GM21825 (cell line): Measurements from ENCODE around the gene MISP.
"Not testable (repeated sequence)": the region's sequence is repeated elsewhere in the genome, so short reads cannot be mapped to it uniquely, and the experiment has no call there.

ENCODE experiments used
- ATAC-seq: cut with Tn5 transposase; IDR thresholded peaks from one replicate; pipeline ENCODE4 v1.9.1; 2021; ENCODE audit warnings: mild to moderate bottlenecking, moderate library complexity; ENCODE audit not compliant: unreplicated experiment

The MISP gene

DNA sequence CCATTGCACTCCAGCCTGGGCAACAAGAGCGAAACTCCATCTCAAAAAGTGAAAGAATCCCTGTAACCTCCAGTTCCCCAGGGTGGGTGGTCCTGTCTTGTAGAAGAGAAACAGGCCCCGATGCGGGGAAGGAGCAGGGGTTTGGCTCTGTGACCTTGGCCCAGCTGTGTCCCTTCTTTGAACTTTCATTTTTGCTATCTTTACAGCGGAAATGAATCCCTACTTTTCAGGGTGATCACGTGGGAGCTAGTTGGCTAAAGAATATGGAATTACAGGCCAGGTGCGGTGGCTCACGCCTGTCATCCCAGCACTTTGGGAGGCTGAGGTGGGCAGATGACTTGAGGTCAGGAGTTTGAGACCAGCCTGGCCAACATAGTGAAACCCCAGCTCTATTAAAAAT lies 5.8 kb upstream of the MISP start:
- ATAC-seq: not testable (repeated sequence)

- no peak for ATAC-seq
Measured at GRCh38 chr19:746208-746819, 4.6 kb upstream of the MISP start.

- no peak for ATAC-seq
Measured at GRCh38 chr19:746956-747355, 4.0 kb upstream of the MISP start.

- ATAC-seq: no peak
Measured at GRCh38 chr19:747432-748273, 3.3 kb upstream of the MISP start.

GRCh38 chr19:748274-748598 lies 2.7 kb upstream of the MISP start:
- no peak for ATAC-seq

- no peak for ATAC-seq
Measured at GRCh38 chr19:749811-750210, 1.1 kb upstream of the MISP start.

DNA sequence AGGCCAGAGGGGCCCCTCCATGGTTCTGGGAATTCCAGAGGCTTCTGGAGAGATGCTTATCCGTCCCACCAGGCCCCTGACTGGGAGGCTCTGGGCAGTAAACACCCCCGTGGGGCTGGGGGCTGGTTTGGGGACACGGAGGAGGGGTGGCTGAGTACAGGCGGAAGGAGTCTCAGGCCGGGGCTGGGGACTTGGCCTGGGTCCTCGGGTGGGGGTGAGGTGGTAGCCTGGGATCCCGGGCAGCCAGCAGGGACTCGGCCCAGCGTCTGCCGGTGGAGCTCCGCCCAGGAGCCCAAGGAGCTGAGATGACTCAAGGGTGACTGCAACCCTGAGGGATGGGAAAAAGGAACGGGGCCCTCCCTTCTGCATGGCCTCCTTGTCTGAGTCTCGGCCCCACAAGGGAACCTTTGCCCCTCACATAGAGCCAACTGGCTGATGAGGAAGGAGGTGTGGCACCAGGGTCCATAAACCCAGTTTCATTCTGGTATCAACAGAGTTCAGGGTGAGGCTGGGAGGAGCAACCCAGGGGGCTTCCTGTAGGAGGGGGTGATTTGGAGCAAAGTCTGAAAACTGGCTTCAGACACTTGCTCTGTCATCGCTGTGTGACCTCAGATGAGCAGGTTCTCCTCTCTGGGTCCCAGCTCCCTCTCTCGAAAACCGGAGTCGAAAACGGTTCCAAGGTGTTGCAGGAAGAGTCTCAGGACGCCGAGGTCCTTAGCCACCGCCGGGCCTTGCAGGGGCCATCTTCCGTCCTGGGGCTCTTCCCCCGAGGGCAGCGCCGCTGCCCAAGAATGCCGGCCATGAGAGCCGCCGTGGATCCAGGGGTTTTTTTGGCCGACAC lies 809 bp downstream of the MISP start:
- no peak for ATAC-seq

- no peak for ATAC-seq
Measured at GRCh38 chr19:752652-753517, 2.0 kb downstream of the MISP start.

DNA sequence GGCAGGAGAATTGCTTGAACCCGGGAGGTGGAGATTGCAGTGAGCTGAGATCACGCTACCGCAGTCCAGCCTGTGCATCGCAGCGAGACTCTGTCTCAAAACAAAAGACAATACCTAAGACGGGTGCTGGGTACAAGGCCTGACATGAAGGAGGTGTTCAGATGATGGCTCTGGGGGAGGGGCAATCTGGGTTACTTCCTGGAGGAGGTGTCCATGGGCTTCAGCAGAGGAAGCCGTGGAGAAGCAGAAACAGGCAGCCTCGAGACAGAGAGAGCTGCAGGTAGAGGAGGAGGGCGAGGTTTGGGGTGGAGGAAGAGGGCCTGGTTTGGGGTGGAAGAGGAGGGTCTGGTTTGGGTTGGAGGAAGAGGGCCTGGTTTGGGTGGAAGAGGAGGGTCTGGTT lies 3.6 kb downstream of the MISP start:
- no peak for ATAC-seq

- no peak for ATAC-seq
Measured at GRCh38 chr19:755063-755462, 4.2 kb downstream of the MISP start.

- no peak for ATAC-seq
Measured at GRCh38 chr19:756236-756635, 5.3 kb downstream of the MISP start.

- ATAC-seq: no peak
Measured at GRCh38 chr19:756821-757688, 6.1 kb downstream of the MISP start.

DNA sequence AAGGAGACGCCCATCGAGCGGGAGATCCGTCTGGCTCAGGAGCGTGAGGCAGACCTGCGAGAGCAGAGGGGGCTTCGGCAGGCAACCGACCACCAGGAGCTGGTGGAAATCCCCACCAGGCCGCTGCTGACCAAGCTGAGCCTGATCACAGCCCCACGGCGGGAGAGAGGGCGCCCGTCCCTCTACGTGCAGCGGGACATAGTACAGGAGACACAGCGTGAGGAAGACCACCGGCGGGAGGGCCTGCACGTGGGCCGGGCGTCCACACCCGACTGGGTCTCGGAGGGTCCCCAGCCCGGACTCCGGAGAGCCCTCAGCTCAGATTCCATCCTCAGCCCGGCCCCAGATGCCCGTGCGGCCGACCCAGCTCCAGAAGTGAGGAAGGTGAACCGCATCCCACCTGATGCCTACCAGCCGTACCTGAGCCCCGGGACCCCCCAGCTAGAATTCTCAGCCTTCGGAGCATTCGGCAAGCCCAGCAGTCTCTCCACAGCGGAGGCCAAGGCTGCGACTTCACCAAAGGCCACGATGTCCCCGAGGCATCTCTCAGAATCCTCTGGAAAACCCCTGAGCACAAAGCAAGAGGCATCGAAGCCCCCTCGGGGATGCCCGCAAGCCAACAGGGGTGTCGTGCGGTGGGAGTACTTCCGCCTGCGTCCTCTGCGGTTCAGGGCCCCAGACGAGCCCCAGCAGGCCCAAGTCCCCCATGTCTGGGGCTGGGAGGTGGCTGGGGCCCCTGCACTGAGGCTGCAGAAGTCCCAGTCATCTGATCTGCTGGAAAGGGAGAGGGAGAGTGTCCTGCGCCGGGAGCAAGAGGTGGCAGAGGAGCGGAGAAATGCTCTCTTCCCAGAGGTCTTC lies 7.1 kb downstream of the MISP start:
- no peak for ATAC-seq

DNA sequence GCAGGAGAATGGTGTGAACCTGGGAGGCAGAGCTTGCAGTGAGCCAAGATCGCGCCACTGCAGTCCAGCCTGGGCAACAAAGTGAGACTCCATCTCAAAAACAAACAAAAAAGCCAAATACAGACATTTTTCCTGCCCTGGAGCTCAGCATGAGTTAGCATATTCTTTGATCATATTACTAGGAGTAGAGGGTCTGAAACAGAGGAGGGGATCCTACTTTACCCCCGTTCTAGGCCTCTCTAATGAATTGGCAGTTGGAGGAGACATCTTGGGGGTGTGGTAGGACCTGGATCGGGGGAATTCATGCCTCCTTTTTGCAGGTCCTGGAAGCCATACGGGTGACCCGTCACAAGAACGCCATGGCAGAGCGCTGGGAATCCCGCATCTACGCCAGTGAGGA lies 12.3 kb downstream of the MISP start:
- no peak for ATAC-seq

- no peak for ATAC-seq
Measured at GRCh38 chr19:763869-764268, 13.0 kb downstream of the MISP start.

DNA sequence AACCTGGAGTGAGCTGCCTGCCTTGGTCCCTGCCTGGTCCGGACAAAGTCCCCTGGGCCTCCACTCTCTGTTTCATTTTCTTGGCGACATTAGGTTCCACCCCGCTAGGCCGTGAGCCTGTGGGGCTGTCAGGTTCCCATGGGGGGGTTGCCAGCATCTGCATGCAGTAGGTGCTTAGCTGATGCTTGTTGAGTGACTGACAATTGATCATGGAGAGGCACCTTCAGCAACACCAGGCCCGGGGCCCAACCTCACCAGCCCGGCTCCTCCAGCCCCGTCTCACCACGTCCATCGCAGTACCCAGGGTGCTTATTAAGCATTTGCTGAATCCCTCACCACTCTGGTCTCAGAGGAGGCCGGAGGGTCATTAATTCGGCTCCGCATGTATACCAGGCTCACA lies 13.4 kb downstream of the MISP start:
- ATAC-seq: no peak

DNA sequence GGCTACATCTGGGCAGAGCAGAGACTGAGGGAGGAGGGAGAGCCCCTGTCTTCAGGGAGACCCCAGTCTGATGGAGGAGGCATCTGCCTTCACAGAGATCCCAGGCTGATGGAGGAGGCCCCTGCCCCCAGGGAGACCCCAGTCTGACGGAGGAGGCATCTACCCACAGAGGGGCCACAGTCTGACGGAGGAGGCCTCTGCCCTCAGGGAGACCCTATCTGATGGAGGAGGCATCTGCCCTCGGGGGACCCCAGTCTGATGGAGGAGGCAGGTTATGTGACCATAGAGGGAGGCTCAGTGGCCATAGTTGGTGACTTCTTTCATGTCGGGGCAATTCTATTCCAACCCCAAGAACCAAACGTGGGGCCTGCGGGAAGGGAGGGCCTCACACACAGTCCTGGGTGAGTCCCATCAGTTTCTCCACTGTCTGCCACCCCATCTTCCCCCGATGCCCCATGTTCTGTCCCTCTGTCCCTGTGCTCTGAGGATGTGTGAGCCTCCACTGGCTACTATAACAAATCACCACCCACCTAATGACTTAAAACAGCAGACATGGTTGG lies 14.3 kb downstream of the MISP start:
- ATAC-seq: no peak

GRCh38 chr19:768424-768823 lies 17.5 kb downstream of the MISP start:
- no peak for ATAC-seq

- ATAC-seq: no peak
Measured at GRCh38 chr19:769616-770015, 18.7 kb downstream of the MISP start.
